Heart left ventricle (tissue), 16 donors: Measurements from ENCODE around the gene CNDP1. TPM values are rescaled to one million over a fixed set of nuclear protein-coding genes. Genes with fewer than 3 reads are reported as not detected.

Experiments used
- ATAC-seq, 4 donors: fragments of 200-7000 bp; cut with Tn5 transposase; one replicate each; pipeline ENCODE4 v1.9.1; 2020 to 2022; ENCODE audit warnings: moderate library complexity in 4 of 4, mild to moderate bottlenecking in 3 of 4, moderate number of reproducible peaks in 1 of 4
- DNase-seq, 5 donors: peaks; one replicate each; pipeline ENCODE4 v3.0.0-alpha.2; 2020
- H3K27ac ChIP-seq, 12 donors: fragments of 200-600 bp; sonication (generic) in 4 of 12; one replicate each; pipeline versions ENCODE4 v1.5.0 to v1.8.0; 2016 to 2022; ENCODE audit warnings: mild to moderate bottlenecking in 2 of 12
- H3K27me3 ChIP-seq, 9 donors: fragments of 200-600 bp; sonication (generic) in 2 of 9; one replicate each; pipeline versions ENCODE4 v1.5.1 to v1.8.0; 2016 to 2022; ENCODE audit warnings: mild to moderate bottlenecking in 3 of 9
- H3K36me3 ChIP-seq, 9 donors: fragments of 200-600 bp; sonication (generic) in 2 of 9; one replicate each; pipeline versions ENCODE4 v1.5.0 to v1.8.0; 2018 to 2022; ENCODE audit warnings: mild to moderate bottlenecking in 2 of 9
- H3K4me1 ChIP-seq, 12 donors: fragments of 200-600 bp; sonication (generic) in 4 of 12; one replicate each; pipeline versions ENCODE4 v1.5.0 to v1.8.0; 2016 to 2022; ENCODE audit warnings: mild to moderate bottlenecking in 3 of 12
- H3K4me3 ChIP-seq, 12 donors: fragments of 200-600 bp; sonication (generic) in 4 of 12; one replicate each; pipeline versions ENCODE4 v1.5.0 to v1.8.0; 2017 to 2022; ENCODE audit warnings: mild to moderate bottlenecking in 9 of 12, moderate library complexity in 4 of 12
- H3K9me3 ChIP-seq, 12 donors: fragments of 200-600 bp; sonication (generic) in 4 of 12; one replicate each; pipeline versions ENCODE4 v1.5.0 to v1.8.0; 2016 to 2022; ENCODE audit warnings: mild to moderate bottlenecking in 1 of 12
- POLR2A ChIP-seq, 2 donors: fragments of 450-650 bp; IDR thresholded peaks; one replicate each; pipeline ENCODE4 v1.6.1; 2017; ENCODE audit warnings: antibody characterized with exemption in 2 of 2, mild to moderate bottlenecking in 2 of 2, moderate library complexity in 2 of 2
- WGBS, 4 donors: extraction: QIAGEN DNeasy Blood & Tissue Kit in 2 of 4; methylation state at CpG; one replicate each; pipeline versions ENCODE4 v1.1.5 to v1.1.7; 2013 to 2018; 5-methylcytosine and 5-hydroxymethylcytosine counted together
- intact Hi-C, 10 donors: fragments of 100-400 bp; cut with DNase I; formaldehyde crosslinking; loops; one replicate each; pipeline versions ENCODE4 v1.11.1 to v1.14.2; 2022
- polyA plus RNA-seq, 2 donors: library from polyadenylated mRNA; stranded (reverse); fragments of 200-250 nt; gene quantifications; one replicate each; pipeline ENCODE4 v1.2.3, GENCODE V29; 2013
- total RNA-seq, 9 donors: library from RNA; depleted of rRNA in 2 of 9; stranded (reverse); fragments of >200 nt in 2 of 9; fragmentation: NEBNext Ultra II Directional in 3 of 9; extraction: Animal tissue kit (Norgen Biotek cat#: 25700) in 3 of 9; gene quantifications; one replicate each; pipeline versions ENCODE4 v1.1.0 to v1.2.4, GENCODE V29; 2016 to 2023
- TF ChIP-seq, protein P1 (sequence below), 12 donors: fragments of 200-600 bp; sonication (generic) in 4 of 12; IDR thresholded peaks; one replicate each; pipeline versions ENCODE4 v1.5.0 to v1.8.0; 2018 to 2022; ENCODE audit warnings: antibody characterized with exemption in 12 of 12, mild to moderate bottlenecking in 5 of 12
- donor health status: ischemic (EF 13 %, LVEDD 7.1; RV severe dilation, severe dysfunction).
- donor health status: healthy with polysubstance abuse.
- donor health status: DM: no; HTN: yes; CAD: no.
- donor health status: DM: no; HTN: no; CAD: no.
- donor health status: ischemic (EF 25% LVEDD 6.9; RV normal size, moderate dysfunction).
- donor health status: ischemic (EF 25% LVEDD 5.7; RV mildly dilated, moderate dysfunction).
- donor health status: healthy.
- donor health status: DM: yes; HTN: yes; CAD: no.
- donor health status: ischemic (EF 35%, LVEDD 5.7; RV mildly dilated, moderate dysfunction).
- donor health status: nonischemic (EF 11% LVEDD 7.7; RV severe dilation, severe dysfunction).
- donor health status: DM: yes; HTN: yes; CAD: no.
- donor health status: PGD.
- donor health status: ischemic (EF 29% LVEDD 5.4; RV normal size, mild dysfunction).
- donor health status: nonischemic (EF 23%, LVEDD 6.1; RV moderate dilation, normal function).

The CNDP1 gene
- total and polyA plus RNA-seq, 11 donors: 0.03 TPM; not detected in 10

DNA sequence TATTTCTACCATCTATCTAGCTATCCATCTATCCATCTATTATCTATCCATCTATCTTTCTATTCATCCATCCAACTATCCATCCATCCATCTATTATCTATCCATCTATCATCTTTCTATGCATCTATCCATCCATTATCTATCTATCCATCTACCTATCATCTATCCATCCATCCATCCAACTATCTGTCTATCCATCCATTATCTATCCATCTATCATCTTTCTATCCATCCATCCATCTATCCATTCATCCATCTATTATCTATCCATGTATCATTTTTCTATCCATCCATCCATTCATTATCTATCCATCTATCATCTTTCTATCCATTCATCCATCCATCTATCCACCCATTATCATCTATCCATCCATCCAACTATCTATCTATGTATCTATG lies 38.8 kb downstream of the CNDP1 start:
- Histone ChIP-seq H3K4me3 (no peak overlapping the region), H3K27me3 (no peaks in the 10 kb centered on the region), H3K36me3 (no peaks in the 10 kb centered on the region), H3K27ac (no peak overlapping the region), H3K9me3 (no peaks in the 10 kb centered on the region), H3K4me1 (peaks cover 0 to 8% (median 0%) of the 10 kb centered on the region in 12 donors)
- ATAC-seq (no peak), DNase-seq (no peak)
- no peak for TF ChIP-seq POLR2A (IDR thresholded peaks at IDR 0.05)
- TF ChIP-seq, protein P1, sequence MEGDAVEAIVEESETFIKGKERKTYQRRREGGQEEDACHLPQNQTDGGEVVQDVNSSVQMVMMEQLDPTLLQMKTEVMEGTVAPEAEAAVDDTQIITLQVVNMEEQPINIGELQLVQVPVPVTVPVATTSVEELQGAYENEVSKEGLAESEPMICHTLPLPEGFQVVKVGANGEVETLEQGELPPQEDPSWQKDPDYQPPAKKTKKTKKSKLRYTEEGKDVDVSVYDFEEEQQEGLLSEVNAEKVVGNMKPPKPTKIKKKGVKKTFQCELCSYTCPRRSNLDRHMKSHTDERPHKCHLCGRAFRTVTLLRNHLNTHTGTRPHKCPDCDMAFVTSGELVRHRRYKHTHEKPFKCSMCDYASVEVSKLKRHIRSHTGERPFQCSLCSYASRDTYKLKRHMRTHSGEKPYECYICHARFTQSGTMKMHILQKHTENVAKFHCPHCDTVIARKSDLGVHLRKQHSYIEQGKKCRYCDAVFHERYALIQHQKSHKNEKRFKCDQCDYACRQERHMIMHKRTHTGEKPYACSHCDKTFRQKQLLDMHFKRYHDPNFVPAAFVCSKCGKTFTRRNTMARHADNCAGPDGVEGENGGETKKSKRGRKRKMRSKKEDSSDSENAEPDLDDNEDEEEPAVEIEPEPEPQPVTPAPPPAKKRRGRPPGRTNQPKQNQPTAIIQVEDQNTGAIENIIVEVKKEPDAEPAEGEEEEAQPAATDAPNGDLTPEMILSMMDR (IDR thresholded peaks at IDR 0.05): no peak
- intact Hi-C loops: no loop called here

DNA sequence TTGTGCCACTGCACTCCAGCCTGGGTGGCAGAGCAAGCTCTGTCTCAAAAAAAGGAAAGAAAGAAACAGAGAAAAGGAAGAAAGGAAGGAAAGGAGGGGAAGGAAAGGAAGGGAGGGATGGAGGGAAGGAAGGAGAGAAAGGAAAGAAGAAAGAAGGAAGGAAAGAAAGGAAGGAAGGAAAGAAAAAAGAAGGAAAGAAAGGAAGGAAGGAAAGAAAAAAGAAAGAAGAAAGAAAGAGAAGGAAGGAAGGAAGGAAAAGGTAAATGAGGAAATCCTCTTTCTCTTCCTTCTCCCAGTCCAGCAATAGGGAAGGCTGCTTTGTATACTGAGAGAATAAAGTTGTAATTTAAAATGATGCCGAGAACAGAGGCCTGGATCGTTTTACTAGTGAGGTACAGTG lies 40.6 kb downstream of the CNDP1 start:
- ATAC-seq (no peak), DNase-seq (no peak)
- intact Hi-C loops: no loop called here
- peaks cover 0 to 8% (median 0%) of the 10 kb centered on the region in 12 donors for H3K4me1 ChIP-seq
- H3K9me3 ChIP-seq: no peaks in the 10 kb centered on the region
- TF ChIP-seq, protein P1 (IDR thresholded peaks at IDR 0.05): no peak
- TF ChIP-seq POLR2A (IDR thresholded peaks at IDR 0.05): no peak
- no peak overlapping the region for H3K27ac ChIP-seq
- H3K27me3 ChIP-seq: no peaks in the 10 kb centered on the region
- no peaks in the 10 kb centered on the region for H3K36me3 ChIP-seq
- WGBS, 4 donors: 48 to 76% (median 62%) methylated on average over 2 of the region's 2 CpGs
- H3K4me3 ChIP-seq: no peak overlapping the region

DNA sequence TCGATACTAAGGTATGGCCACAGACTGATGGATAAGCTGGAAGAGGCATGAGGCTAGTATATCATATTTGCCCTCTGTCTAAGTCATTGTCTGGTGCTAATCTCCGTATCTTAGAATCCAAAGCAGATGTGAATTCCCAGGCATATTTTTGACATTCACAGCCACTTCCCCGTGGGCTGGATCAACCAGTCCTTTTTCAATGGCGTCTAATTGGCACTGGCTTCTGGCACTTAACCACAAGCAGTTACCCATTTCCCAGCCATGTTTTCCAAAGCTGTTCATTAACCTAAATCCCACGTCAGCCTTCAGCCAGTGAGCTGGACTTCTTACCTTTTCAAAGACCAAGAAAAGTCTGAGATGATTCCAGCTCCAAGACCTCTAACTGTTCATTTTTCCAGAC lies 42.7 kb downstream of the CNDP1 start:
- Histone ChIP-seq H3K9me3 (no peaks in the 10 kb centered on the region), H3K36me3 (no peaks in the 10 kb centered on the region), H3K4me3 (no peak overlapping the region), H3K27ac (no peak overlapping the region), H3K27me3 (no peaks in the 10 kb centered on the region), H3K4me1 (peaks cover 0 to 10% (median 4%) of the 10 kb centered on the region in 12 donors)
- intact Hi-C loops: no loop called here
- TF ChIP-seq, protein P1 (IDR thresholded peaks at IDR 0.05): no peak
- TF ChIP-seq POLR2A (IDR thresholded peaks at IDR 0.05): no peak
- no peak for DNase-seq
- WGBS, 4 donors: 61 to 81% (median 73%) methylated on average over 5 of the region's 5 CpGs
- ATAC-seq: no peak

DNA sequence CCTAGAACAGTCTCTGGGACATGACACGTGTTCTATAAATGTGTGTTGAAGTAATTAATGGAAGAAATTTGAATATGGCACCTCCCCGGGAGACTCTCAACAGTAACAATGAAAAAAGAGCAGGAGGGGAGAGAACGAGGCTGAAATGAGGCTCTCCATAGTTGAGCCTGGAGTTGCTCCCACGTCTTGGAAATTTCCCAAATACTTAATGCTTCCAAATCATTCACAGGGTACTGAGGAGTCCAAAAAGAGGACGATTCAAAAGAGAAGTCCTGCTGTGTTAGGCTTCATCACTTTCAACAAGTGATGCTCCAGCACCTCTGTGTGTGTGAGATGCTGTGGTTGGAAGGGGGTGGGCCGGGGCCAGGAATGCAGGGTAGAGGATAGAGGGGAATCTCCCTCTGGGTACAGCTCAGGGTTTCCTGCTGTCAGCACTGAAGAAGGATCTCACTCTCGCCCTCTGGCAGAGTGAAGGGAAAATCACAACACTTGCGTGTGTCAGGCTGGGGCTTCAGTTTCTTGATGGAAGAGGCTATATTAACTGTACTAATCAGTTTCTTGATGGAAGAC lies 45.3 kb downstream of the CNDP1 start:
- H3K4me1 ChIP-seq: peaks cover 0 to 10% (median 3%) of the 10 kb centered on the region in 12 donors
- H3K27ac ChIP-seq: no peak overlapping the region
- DNase-seq: no peak
- intact Hi-C loops: no loop called here
- ATAC-seq: peak in 1 of 4 donors; percentile 27
- H3K4me3 ChIP-seq: no peak overlapping the region
- no peaks in the 10 kb centered on the region for H3K9me3 ChIP-seq
- WGBS, 4 donors: 18 to 33% (median 29%) methylated on average over 8 of the region's 8 CpGs
- no peaks in the 10 kb centered on the region for H3K36me3 ChIP-seq
- TF ChIP-seq, protein P1 (IDR thresholded peaks at IDR 0.05): no peak
- no peaks in the 10 kb centered on the region for H3K27me3 ChIP-seq
